ENCODE data around the gene ZFY. TPM values are rescaled to one million over a fixed set of nuclear protein-coding genes. Genes with fewer than 3 reads are reported as not detected.

The ZFY gene
- total and polyA plus RNA-seq, 2 of the 4 experiments (the other 2 are of a cell fraction) = not detected

DNA sequence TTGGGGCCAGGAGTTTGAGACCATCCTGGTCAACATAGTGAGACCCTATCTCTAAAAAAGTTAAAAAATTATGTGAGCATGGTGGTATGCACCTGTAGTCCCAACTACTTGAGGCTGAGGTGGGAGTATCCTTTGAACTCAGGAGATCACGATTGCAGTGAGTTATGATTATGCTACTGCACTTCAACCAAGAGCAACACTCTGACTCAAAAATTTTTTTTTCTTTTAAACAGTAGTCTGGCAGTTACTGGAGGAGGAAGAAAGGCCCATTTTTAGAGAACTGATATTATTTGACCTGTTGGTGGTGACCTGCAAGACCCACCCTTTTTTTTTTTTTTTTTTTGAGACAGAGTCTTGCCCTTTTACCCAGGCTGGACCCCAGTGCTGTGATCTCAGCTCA is 29.6 kb downstream of the ZFY start:
- Histone ChIP-seq H2BK120ac (ENCODE audit: low read depth, low read length) (no peak overlapping the region), H3K27ac (ENCODE audit: insufficient read depth, low read length) (no peak overlapping the region), H2AK9ac (replicated peaks; ENCODE audit: low read depth, low read length, poor library complexity) (no peak overlapping the region), H3K9ac (ENCODE audit: low read depth, low read length) (no peak overlapping the region), H4K91ac (ENCODE audit: insufficient read depth, low read depth, low read length) (no peak overlapping the region), H3K18ac (ENCODE audit: low read depth, low read length) (no peak overlapping the region), H2AK5ac (ENCODE audit: low read depth, low read length) (no peak overlapping the region), H2BK20ac (ENCODE audit: low read depth, low read length) (no peak overlapping the region), H2BK15ac (ENCODE audit: low read depth, low read length) (no peak overlapping the region), H3K14ac (replicated peaks; ENCODE audit: low read depth, low read length) (no peak overlapping the region), H3K9me3 (ENCODE audit: control insufficient read depth, insufficient read depth, low read length) (no peaks in the 10 kb centered on the region), H4K8ac (ENCODE audit: low read depth in 2 of 2, low read length in 2 of 2) (no peak overlapping the region), H2AFZ (replicated peaks; ENCODE audit: low read length, poor library complexity) (no peak overlapping the region), H3K4me2 (ENCODE audit: low read depth, low read length) (no peak overlapping the region), H3K23ac (ENCODE audit: low read depth, low read length) (no peak overlapping the region), H3K36me3 (ENCODE audit: control insufficient read depth, insufficient read depth, low read length) (no peaks in the 10 kb centered on the region), H3K4ac (ENCODE audit: low read depth, low read length) (no peak overlapping the region), H3K4me3 (ENCODE audit: insufficient read depth, low read depth, low read length) (no peak overlapping the region), H4K20me1 (ENCODE audit: insufficient read depth, low read length) (no peaks in the 10 kb centered on the region), H3K27me3 (ENCODE audit: control insufficient read depth, insufficient read depth, low read length) (no peaks in the 10 kb centered on the region), H3K56ac (ENCODE audit: extremely low read depth, insufficient read depth, low read length) (no peak overlapping the region), H4K5ac (ENCODE audit: low read depth, low read length) (no peak overlapping the region), H3K4me1 (ENCODE audit: control insufficient read depth, insufficient read depth, low read length) (no peaks in the 10 kb centered on the region), H3K9me1 (ENCODE audit: insufficient read depth, low read length) (no peaks in the 10 kb centered on the region), H2BK5ac (ENCODE audit: low read depth, low read length, poor library complexity, severe bottlenecking) (no peak overlapping the region), H3K79me1 (ENCODE audit: low read depth in 1 of 2, low read length in 2 of 2) (no peaks in the 10 kb centered on the region)
- in situ Hi-C loops (cut with MboI; ENCODE audit: low sequenced_read_pairs) = no loop called here
- dilution Hi-C loops (cut with HindIII; ENCODE audit: low sequenced_read_pairs, unreplicated experiment) = no loop called here
- BruUV-seq (replicated peaks) = no TSS peak
- no peak for DNase-seq
- ChIA-PET CTCF (no interaction called here), POLR2A (ENCODE audit: unreplicated experiment) (no interaction called here)
- TF ChIP-seq SMC3 (IDR thresholded peaks at IDR 0.05; ENCODE audit: low read depth, low read length) (no peak), RFX5 (IDR thresholded peaks at IDR 0.05; ENCODE audit: low read depth, low read length) (no peak), MAZ (IDR thresholded peaks at IDR 0.05; ENCODE audit: borderline replicate concordance, low read depth, low read length) (no peak)
- intact Hi-C loops (cut with micrococcal nuclease) = no loop called here
- no CpG with 5 or more reads among the region's 1 CpG for WGBS, 2 experiments (ENCODE audit: extremely low coverage in 2 of 2, insufficient read length in 1 of 2)
- ATAC-seq (ENCODE audit: low read depth) = no peak

Data from IMR-90 (cell line).